ENCODE data around the gene DIP2B.

Gene DIP2B

DNA sequence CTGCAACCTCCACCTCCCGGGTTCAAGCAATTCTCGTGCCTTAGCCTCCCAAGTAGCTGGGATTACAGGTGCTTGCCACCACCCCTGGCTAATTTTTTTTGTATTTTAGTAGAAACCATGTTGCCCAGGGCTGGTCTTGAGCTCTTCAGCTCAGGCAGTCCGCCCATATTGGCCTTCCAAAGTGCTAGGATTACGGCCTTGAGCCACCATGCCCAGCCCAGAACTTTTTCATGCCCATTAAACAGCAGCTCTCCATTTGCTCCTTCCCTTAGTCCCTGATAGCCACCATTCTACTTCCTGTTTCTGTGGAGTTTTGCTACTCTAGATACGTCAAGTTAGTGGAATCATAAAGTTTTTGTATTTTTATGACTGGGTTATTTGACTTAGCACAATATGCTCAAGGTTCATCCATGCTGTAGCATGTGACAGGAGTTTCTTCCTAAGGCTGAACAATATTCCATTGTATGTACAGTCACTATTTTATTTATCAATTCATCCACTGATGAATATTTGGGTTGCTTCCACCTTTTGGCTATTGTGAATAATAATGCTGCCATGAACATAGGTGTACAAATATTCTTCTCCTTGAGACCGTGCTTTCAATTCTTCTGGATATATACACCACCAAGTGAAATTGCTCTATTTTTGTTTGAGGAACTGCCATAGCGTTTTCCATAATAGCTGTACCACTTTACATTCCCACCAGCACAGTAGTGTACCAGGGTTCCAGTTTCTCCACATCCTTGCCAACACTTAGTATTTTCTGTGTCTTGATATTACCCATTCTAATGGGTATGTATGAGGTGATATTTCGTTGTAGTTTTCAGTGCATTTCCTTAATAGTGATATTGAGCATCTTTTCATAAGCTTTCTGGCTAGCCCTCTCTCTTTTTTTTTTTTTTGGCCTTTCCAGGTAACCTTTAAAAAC lies 274.1 kb downstream of the DIP2B start:
- no peak for DNase-seq

DNA sequence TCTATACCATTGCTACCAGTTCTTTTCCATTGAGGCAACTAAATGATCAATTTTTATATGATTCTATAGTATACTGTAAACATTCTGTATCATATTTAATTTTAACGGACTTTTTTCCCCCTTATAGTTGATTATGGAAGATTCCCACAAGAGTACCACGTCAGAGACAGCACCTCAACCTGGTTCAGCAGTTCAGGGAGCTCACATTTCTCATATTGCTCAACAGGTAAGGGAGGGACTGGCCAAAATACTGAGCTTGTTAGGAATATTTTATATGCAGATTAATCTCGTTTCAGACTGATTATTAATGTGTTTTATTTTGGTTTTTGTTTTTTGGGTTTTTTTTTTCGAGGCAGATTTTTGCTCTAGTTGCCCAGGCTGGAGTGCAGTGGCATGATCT lies 275.2 kb downstream of the DIP2B start:
- no peak for DNase-seq

DNA sequence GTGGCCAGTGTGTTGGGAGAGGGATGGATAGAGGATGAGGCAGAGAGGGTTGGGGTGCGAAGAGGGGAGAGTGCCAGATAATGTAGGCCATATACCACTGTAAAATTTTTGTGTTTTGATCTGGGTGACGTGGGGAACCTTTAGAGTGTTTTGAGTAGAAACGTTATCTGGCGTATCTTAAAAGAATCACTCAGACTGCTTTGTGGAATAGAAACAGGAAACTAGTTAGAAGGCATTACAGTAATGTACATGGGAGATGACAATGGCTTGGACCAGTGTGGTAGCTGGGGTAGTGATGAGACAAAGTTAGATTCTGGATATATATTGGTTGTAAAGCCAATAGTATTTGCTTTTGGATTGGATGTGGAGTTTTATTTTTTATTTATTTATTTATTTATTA lies 279.7 kb downstream of the DIP2B start:
- DNase-seq: no peak

DNA sequence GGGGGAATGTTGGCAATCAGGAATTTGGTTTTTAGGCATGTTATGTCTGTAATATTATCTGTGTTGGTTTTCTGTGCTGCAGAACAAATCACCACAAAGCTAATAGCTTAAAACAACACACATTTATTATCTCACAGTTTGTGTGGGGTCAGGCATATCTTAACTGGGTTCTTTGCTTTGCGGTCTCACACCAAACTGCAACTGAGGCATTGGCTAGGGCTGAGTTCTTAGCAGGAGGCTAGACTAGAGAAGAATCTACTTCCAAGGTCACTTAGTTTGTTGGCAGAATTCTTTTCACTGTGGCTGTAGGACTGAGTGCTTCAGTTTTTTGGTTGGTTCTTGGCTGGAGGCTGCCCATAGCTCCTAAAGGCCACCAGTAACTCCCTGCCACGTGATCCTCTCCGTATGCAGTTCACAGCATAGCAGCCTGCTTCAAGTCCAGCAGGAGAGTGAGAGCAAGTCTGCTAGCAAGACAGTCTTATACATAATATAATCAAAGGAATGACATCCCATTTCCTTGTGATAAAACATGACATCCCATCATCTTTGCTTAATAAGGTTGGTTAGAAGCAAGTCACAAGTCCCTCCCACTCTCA lies 280.7 kb downstream of the DIP2B start:
- DNase-seq: no peak

DNA sequence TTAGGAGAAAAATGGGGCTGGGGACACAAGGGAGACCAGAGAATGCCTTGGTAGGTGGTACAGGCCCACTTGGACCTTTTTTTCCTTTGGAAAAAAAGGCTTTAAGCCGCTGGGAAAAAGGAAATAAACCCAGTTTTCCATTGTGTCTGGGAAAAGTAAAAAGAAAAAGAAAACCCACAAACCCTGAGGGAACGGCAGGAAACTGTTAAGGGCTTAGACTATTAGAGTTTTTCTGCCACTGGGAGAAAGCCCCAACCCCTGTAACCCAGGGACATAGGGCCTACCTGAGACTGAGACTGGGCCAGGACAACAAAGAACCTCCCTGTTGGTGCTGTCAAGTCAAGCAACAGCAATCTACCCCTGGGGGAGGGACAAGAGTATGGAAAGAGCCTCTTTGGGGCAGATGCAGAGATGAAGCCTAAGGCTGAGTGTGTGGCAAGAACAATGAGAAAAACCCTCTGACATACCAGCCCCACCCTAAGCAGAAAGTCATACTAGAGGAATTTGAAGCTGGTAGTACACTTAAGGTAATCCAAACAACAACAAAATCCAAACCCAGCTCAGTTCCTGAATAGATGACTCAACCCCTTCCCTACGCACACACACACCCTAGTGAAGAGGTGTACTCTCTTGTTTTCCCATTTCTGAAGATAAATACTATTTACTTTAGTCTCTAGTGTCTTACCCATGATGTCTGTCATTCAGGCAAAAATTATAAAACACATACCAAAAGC lies 281.9 kb downstream of the DIP2B start:
- DNase-seq: no peak

DNA sequence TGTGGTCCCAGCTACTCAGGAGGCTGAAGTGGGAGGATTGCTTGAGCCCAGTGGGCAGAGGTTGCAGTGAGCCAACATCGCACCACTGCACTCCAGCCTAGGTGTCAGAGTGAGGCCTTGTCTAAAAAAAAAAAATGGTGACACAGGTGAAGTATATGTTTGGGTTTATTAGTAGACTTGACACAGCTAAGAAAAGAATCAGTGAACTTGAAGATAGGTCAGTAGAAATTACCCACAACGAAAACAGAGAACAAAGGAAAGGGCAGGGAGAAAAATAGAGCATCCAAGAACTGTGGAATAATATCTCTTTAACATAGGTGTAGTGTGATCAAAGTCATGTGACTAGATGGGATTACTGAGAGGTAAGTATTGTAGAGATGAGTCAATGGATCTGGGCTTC lies 282.8 kb downstream of the DIP2B start:
- no peak for DNase-seq

DNA sequence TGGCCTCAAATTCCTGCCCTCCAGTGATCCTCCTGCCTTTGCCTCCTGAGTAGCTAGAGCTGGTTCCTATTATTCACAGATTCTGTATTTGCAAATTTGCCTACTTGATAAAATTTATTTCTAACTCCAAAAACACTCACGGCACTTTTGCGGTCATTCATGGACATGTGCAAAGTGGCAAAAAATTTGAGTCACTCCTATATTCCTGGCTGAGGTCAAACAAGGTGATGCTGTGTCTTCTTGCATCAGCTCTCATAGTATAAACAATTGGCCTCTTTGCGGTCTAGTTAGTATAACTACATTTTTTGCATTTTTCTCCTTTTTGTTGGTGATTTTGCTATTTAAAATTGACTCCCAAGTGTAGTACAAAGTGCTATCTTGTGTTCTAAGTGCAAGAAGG lies 283.8 kb downstream of the DIP2B start:
- no peak for DNase-seq

DNA sequence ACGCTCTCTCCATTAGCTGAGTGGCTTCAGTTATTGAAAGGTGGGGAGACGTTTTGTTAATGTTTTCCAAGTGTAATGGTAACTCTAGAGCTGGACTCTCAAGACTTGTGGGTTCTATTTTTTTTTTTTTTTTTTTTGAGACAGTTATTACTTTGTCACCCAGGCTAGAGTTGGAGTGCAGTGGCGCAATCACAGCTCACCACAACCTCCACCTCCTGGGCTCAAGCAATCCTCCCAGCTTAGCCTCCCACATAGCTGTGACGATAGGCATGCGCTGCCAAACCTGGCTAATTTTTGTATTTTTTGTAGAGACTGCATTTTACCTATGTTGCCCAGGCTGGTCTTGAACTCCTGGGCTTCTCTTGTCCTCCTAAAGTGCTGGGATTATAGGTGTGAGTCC lies 285.3 kb downstream of the DIP2B start:
- no peak for DNase-seq
